Liver (tissue), 3 donors: Measurements from ENCODE around the gene LRRC70.

Experiments used
- CTCF ChIP-seq: fragments of 150-350 bp; IDR thresholded peaks from 2 replicates; pipeline ENCODE4 v1.5.1; 2017; ENCODE audit warnings: improper control_type of control experiment, low read depth, low read length; ENCODE audit not compliant: missing input control
- EGR1 ChIP-seq, 2 donors: IDR thresholded peaks; 2 replicates each; pipeline ENCODE4 v1.6.1; 2016 to 2018; ENCODE audit warnings: antibody characterized with exemption in 2 of 2, low read depth in 2 of 2
- FOXA1 ChIP-seq: IDR thresholded peaks from 2 replicates; pipeline ENCODE4 v1.6.1; 2016; ENCODE audit warnings: antibody characterized with exemption
- GABPA ChIP-seq, 2 donors: IDR thresholded peaks in 1 of 2; conservative IDR thresholded peaks in 1 of 2; 2 replicates each; pipeline ENCODE4 v1.6.1; 2016; ENCODE audit warnings: antibody characterized with exemption in 2 of 2, mild to moderate bottlenecking in 1 of 2, moderate library complexity in 1 of 2
- HNF4A ChIP-seq, 2 donors: conservative IDR thresholded peaks; 2 replicates each; pipeline ENCODE4 v1.6.1; 2016; ENCODE audit warnings: antibody characterized with exemption in 2 of 2, mild to moderate bottlenecking in 2 of 2
- JUND ChIP-seq, 2 donors: IDR thresholded peaks; 2 replicates each; pipeline ENCODE4 v1.6.1; 2016; ENCODE audit warnings: antibody characterized with exemption in 2 of 2
- MAX ChIP-seq: IDR thresholded peaks from 2 replicates; pipeline ENCODE4 v1.6.1; 2016; ENCODE audit warnings: antibody characterized with exemption
- RAD21 ChIP-seq, 2 donors: IDR thresholded peaks; 2 replicates each; pipeline ENCODE4 v1.6.1; 2016; ENCODE audit warnings: antibody characterized with exemption in 2 of 2, mild to moderate bottlenecking in 2 of 2
- TAF1 ChIP-seq: conservative IDR thresholded peaks from 2 replicates; pipeline ENCODE4 v1.6.1; 2016; ENCODE audit warnings: antibody characterized with exemption, mild to moderate bottlenecking
- YY1 ChIP-seq: IDR thresholded peaks from 2 replicates; pipeline ENCODE4 v1.6.1; 2016; ENCODE audit warnings: antibody characterized with exemption, mild to moderate bottlenecking
- TF ChIP-seq, protein P1 (sequence below): IDR thresholded peaks from 2 replicates; pipeline ENCODE4 v1.6.1; 2016; ENCODE audit warnings: antibody characterized with exemption, mild to moderate bottlenecking
- TF ChIP-seq, protein P2 (sequence below): IDR thresholded peaks from 2 replicates; pipeline ENCODE4 v1.6.1; 2016; ENCODE audit warnings: antibody characterized with exemption
- donor health status: healthy.
- donor health status: healthy.

- no peak for TF ChIP-seq CTCF
- TF ChIP-seq JUND (IDR thresholded peaks at IDR 0.05) = no peak
- no peak for TF ChIP-seq MAX
- TF ChIP-seq RAD21 (IDR thresholded peaks at IDR 0.05) = no peak
- TF ChIP-seq, protein P1, sequence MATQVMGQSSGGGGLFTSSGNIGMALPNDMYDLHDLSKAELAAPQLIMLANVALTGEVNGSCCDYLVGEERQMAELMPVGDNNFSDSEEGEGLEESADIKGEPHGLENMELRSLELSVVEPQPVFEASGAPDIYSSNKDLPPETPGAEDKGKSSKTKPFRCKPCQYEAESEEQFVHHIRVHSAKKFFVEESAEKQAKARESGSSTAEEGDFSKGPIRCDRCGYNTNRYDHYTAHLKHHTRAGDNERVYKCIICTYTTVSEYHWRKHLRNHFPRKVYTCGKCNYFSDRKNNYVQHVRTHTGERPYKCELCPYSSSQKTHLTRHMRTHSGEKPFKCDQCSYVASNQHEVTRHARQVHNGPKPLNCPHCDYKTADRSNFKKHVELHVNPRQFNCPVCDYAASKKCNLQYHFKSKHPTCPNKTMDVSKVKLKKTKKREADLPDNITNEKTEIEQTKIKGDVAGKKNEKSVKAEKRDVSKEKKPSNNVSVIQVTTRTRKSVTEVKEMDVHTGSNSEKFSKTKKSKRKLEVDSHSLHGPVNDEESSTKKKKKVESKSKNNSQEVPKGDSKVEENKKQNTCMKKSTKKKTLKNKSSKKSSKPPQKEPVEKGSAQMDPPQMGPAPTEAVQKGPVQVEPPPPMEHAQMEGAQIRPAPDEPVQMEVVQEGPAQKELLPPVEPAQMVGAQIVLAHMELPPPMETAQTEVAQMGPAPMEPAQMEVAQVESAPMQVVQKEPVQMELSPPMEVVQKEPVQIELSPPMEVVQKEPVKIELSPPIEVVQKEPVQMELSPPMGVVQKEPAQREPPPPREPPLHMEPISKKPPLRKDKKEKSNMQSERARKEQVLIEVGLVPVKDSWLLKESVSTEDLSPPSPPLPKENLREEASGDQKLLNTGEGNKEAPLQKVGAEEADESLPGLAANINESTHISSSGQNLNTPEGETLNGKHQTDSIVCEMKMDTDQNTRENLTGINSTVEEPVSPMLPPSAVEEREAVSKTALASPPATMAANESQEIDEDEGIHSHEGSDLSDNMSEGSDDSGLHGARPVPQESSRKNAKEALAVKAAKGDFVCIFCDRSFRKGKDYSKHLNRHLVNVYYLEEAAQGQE = no peak
- no peak for TF ChIP-seq YY1
- no peak for TF ChIP-seq HNF4A (conservative IDR thresholded peaks at IDR 0.05)
- no peak for TF ChIP-seq GABPA (IDR thresholded peaks at IDR 0.05 in 1 of 2, conservative IDR thresholded peaks at IDR 0.05 in 1 of 2)
- no peak for TF ChIP-seq EGR1 (IDR thresholded peaks at IDR 0.05; ENCODE audit: low read depth in 2 of 2)
- no peak for TF ChIP-seq FOXA1
- TF ChIP-seq TAF1 = no peak
- TF ChIP-seq, protein P2, sequence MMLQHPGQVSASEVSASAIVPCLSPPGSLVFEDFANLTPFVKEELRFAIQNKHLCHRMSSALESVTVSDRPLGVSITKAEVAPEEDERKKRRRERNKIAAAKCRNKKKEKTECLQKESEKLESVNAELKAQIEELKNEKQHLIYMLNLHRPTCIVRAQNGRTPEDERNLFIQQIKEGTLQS = no peak
Measured at GRCh38 chr5:62626534-62626933, 47.9 kb downstream of the LRRC70 start.
